ENCODE measurements around the gene SH3D19.

SH3D19 gene

GRCh38 chr4:151143162-151143561, 182.2 kb downstream of the SH3D19 start:
- TF ChIP-seq MAX (IDR thresholded peaks at IDR 0.05): no peak
- TF ChIP-seq CREB1 (IDR thresholded peaks at IDR 0.05; ENCODE audit: low read depth): no peak
- TF ChIP-seq RAD21 (IDR thresholded peaks at IDR 0.05; ENCODE audit: low read depth): no peak
- TF ChIP-seq ZBTB7A (IDR thresholded peaks at IDR 0.05; ENCODE audit: low read depth): no peak
- TF ChIP-seq REST (IDR thresholded peaks at IDR 0.05; ENCODE audit: low read depth): no peak
- TF ChIP-seq TEAD4 (IDR thresholded peaks at IDR 0.05): no peak
- TF ChIP-seq FOXM1 (IDR thresholded peaks at IDR 0.05; ENCODE audit: borderline replicate concordance, low read depth): no peak
- TF ChIP-seq YY1 (IDR thresholded peaks at IDR 0.05; ENCODE audit: low read depth): no peak
- TF ChIP-seq CEBPB (IDR thresholded peaks at IDR 0.05): no peak
- TF ChIP-seq EP300 (IDR thresholded peaks at IDR 0.05; ENCODE audit: borderline replicate concordance): no peak
- no peak for TF ChIP-seq USF1 (IDR thresholded peaks at IDR 0.05)

DNA sequence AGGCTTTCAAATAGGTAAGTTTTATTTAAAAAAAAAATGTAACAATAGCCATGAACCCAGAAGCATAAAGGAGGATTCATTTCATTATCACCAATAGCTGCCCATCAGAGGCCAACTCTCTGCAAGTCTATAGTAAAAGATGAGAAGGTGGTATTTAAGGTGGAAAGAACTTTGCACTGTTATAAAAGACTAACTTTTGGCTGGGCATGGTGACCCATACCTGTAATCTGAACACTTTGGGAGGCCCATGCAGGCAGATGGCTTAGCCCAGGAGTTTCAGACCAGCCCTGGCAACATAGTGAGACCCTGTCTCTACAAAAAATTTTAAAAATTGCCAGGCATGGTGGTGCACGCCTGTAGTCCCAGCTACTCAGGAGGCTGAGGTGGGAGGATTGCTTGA, 182.6 kb downstream of the SH3D19 start:
- TF ChIP-seq MAX (IDR thresholded peaks at IDR 0.05) (no peak), CREB1 (IDR thresholded peaks at IDR 0.05; ENCODE audit: low read depth) (no peak), ZBTB7A (IDR thresholded peaks at IDR 0.05; ENCODE audit: low read depth) (no peak), TAF1 (IDR thresholded peaks at IDR 0.05; ENCODE audit: low read depth) (no peak), NFIC (IDR thresholded peaks at IDR 0.05) (no peak), USF1 (IDR thresholded peaks at IDR 0.05) (no peak), YY1 (IDR thresholded peaks at IDR 0.05; ENCODE audit: low read depth) (no peak), TCF12 (IDR thresholded peaks at IDR 0.05; ENCODE audit: low read depth) (no peak), FOXM1 (IDR thresholded peaks at IDR 0.05; ENCODE audit: borderline replicate concordance, low read depth) (no peak), TEAD4 (IDR thresholded peaks at IDR 0.05) (no peak), CEBPB (IDR thresholded peaks at IDR 0.05) (no peak), EP300 (IDR thresholded peaks at IDR 0.05; ENCODE audit: borderline replicate concordance) (no peak), RAD21 (IDR thresholded peaks at IDR 0.05; ENCODE audit: low read depth) (no peak), REST (IDR thresholded peaks at IDR 0.05; ENCODE audit: low read depth) (no peak), EGR1 (IDR thresholded peaks at IDR 0.05) (no peak)

- TF ChIP-seq FOXM1 (IDR thresholded peaks at IDR 0.05; ENCODE audit: borderline replicate concordance, low read depth): no peak
- no peak for TF ChIP-seq CEBPB (IDR thresholded peaks at IDR 0.05)
- TF ChIP-seq CREB1 (IDR thresholded peaks at IDR 0.05; ENCODE audit: low read depth): no peak
- TF ChIP-seq TCF12 (IDR thresholded peaks at IDR 0.05; ENCODE audit: low read depth): no peak
- TF ChIP-seq ZBTB7A (IDR thresholded peaks at IDR 0.05; ENCODE audit: low read depth): no peak
- TF ChIP-seq RAD21 (IDR thresholded peaks at IDR 0.05; ENCODE audit: low read depth): no peak
- TF ChIP-seq NFIC (IDR thresholded peaks at IDR 0.05): no peak
- TF ChIP-seq YY1 (IDR thresholded peaks at IDR 0.05; ENCODE audit: low read depth): no peak
- no peak for TF ChIP-seq USF1 (IDR thresholded peaks at IDR 0.05)
- no peak for TF ChIP-seq MAX (IDR thresholded peaks at IDR 0.05)
These were observed 185.6 kb downstream of the SH3D19 start for GRCh38 chr4:151139814-151140213.

DNA sequence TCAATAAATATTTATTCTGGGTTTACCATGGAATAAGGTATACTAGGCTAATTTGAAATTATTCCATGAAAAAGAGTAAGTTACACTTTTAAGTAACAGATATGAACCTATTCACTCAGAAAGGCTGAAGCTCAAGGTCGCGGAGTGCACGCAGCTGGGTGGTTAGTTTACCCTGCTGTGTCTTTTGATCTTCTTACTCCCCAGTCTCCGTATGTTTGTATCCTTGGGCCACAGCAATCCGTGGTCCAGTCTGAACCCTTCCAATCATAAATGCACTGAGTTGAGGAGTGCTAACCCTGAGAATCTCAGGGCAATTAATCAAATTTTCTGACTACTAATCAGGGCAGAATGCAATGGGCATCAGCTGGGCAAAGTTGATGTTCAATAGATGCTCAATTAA, 192.1 kb downstream of the SH3D19 start:
- TF ChIP-seq USF1 (IDR thresholded peaks at IDR 0.05) (no peak), CREB1 (IDR thresholded peaks at IDR 0.05; ENCODE audit: low read depth) (no peak), TCF12 (IDR thresholded peaks at IDR 0.05; ENCODE audit: low read depth) (no peak), TEAD4 (IDR thresholded peaks at IDR 0.05) (no peak), FOXM1 (IDR thresholded peaks at IDR 0.05; ENCODE audit: borderline replicate concordance, low read depth) (no peak), REST (IDR thresholded peaks at IDR 0.05; ENCODE audit: low read depth) (no peak), YY1 (IDR thresholded peaks at IDR 0.05; ENCODE audit: low read depth) (no peak), EP300 (IDR thresholded peaks at IDR 0.05; ENCODE audit: borderline replicate concordance) (no peak), ZBTB7A (IDR thresholded peaks at IDR 0.05; ENCODE audit: low read depth) (no peak), EGR1 (IDR thresholded peaks at IDR 0.05) (no peak), TAF1 (IDR thresholded peaks at IDR 0.05; ENCODE audit: low read depth) (no peak), CEBPB (IDR thresholded peaks at IDR 0.05) (no peak)

All from Ishikawa (cell line).